MG63 (cell line): ENCODE results near the gene ST8SIA4. TPM values are rescaled to one million over a fixed set of nuclear protein-coding genes. Genes with fewer than 3 reads are reported as not detected.

Experiments used
- DNase-seq: peaks from one replicate; pipeline ENCODE4 v3.0.0-alpha.2; 2020
- H3K27me3 ChIP-seq: fragments of 250-450 bp; sonication (Bioruptor Pico); 2 replicates; pipeline ENCODE4 v1.5.1; 2020; ENCODE audit warnings: mild to moderate bottlenecking, moderate library complexity
- H3K36me3 ChIP-seq: fragments of 250-450 bp; sonication (Bioruptor Pico); 2 replicates; pipeline ENCODE4 v1.5.1; 2020; ENCODE audit warnings: mild to moderate bottlenecking, moderate library complexity
- H3K4me3 ChIP-seq: fragments of 250-450 bp; sonication (Bioruptor Pico); 2 replicates; pipeline ENCODE4 v1.5.1; 2020; ENCODE audit warnings: mild to moderate bottlenecking, moderate library complexity
- H3K9me3 ChIP-seq: fragments of 250-450 bp; sonication (Bioruptor Pico); 2 replicates; pipeline ENCODE4 v1.5.1; 2020; ENCODE audit warnings: mild to moderate bottlenecking, moderate library complexity
- total RNA-seq: library from RNA; depleted of rRNA; stranded (reverse); fragments of >200 nt; shearing (Covaris generic); gene quantifications from 2 replicates; pipeline ENCODE4 v1.2.3, GENCODE V29; 2014; ENCODE audit warnings: low replicate concordance

The ST8SIA4 gene
- total RNA-seq, 1 experiment from 2014 or later, result not detected

- Histone ChIP-seq H3K4me3 (no peak overlapping the region), H3K36me3 (no peaks in the 10 kb centered on the region), H3K9me3 (no peaks in the 10 kb centered on the region), H3K27me3 (no peaks in the 10 kb centered on the region)
- peak; percentile 76 for DNase-seq
These were observed 125.3 kb downstream of the ST8SIA4 start for GRCh38 chr5:100777680-100778300.

- Histone ChIP-seq H3K36me3 (no peaks in the 10 kb centered on the region), H3K9me3 (no peaks in the 10 kb centered on the region), H3K27me3 (no peaks in the 10 kb centered on the region), H3K4me3 (no peak overlapping the region)
- no peak for DNase-seq
These were observed 127.6 kb downstream of the ST8SIA4 start for GRCh38 chr5:100775533-100775855.

- Histone ChIP-seq H3K36me3 (no peaks in the 10 kb centered on the region), H3K27me3 (peaks cover 3% of the 10 kb centered on the region; the same call in 1 of the 2 replicates), H3K4me3 (no peak overlapping the region), H3K9me3 (no peaks in the 10 kb centered on the region)
- no peak for DNase-seq
These were observed 130.5 kb downstream of the ST8SIA4 start for GRCh38 chr5:100772548-100772947.

- Histone ChIP-seq H3K36me3 (no peaks in the 10 kb centered on the region), H3K9me3 (no peaks in the 10 kb centered on the region), H3K4me3 (no peak overlapping the region), H3K27me3 (peaks cover 3% of the 10 kb centered on the region; the same call in 1 of the 2 replicates)
- no peak for DNase-seq
These were observed 131.1 kb downstream of the ST8SIA4 start for GRCh38 chr5:100772006-100772405.

GRCh38 chr5:100771181-100771580 lies 131.9 kb downstream of the ST8SIA4 start:
- H3K36me3 ChIP-seq, result no peaks in the 10 kb centered on the region
- H3K27me3 ChIP-seq, result peaks cover 3% of the 10 kb centered on the region; the same call in 1 of the 2 replicates
- H3K4me3 ChIP-seq, result no peak overlapping the region
- no peak for DNase-seq
- no peaks in the 10 kb centered on the region for H3K9me3 ChIP-seq

- DNase-seq, result no peak
- H3K9me3 ChIP-seq, result no peaks in the 10 kb centered on the region
- H3K36me3 ChIP-seq, result no peaks in the 10 kb centered on the region
- H3K27me3 ChIP-seq, result peaks cover 6% of the 10 kb centered on the region
- no peak overlapping the region for H3K4me3 ChIP-seq
These were observed 134.9 kb downstream of the ST8SIA4 start for GRCh38 chr5:100768221-100768620.

GRCh38 chr5:100762995-100763394 lies 140.1 kb downstream of the ST8SIA4 start:
- H3K9me3 ChIP-seq, result no peaks in the 10 kb centered on the region
- DNase-seq, result no peak
- no peak overlapping the region for H3K4me3 ChIP-seq
- H3K36me3 ChIP-seq, result no peaks in the 10 kb centered on the region
- H3K27me3 ChIP-seq, result peaks cover 3% of the 10 kb centered on the region

GRCh38 chr5:100762108-100762507 lies 141.0 kb downstream of the ST8SIA4 start:
- DNase-seq, result no peak
- Histone ChIP-seq H3K27me3 (peaks cover 3% of the 10 kb centered on the region), H3K4me3 (no peak overlapping the region), H3K36me3 (no peaks in the 10 kb centered on the region), H3K9me3 (no peaks in the 10 kb centered on the region)

- DNase-seq, result no peak
- H3K27me3 ChIP-seq, result peaks cover 3% of the 10 kb centered on the region; the same call in 1 of the 2 replicates
- H3K36me3 ChIP-seq, result no peaks in the 10 kb centered on the region
- no peak overlapping the region for H3K4me3 ChIP-seq
- H3K9me3 ChIP-seq, result no peaks in the 10 kb centered on the region
These were observed 141.9 kb downstream of the ST8SIA4 start for GRCh38 chr5:100761192-100761591.

- Histone ChIP-seq H3K4me3 (no peak overlapping the region), H3K27me3 (0 out of 2 replicates have a peak, but pooled peaks cover 2% of the 10 kb centered on the region), H3K9me3 (no peaks in the 10 kb centered on the region), H3K36me3 (no peaks in the 10 kb centered on the region)
- DNase-seq, result no peak
These were observed 142.4 kb downstream of the ST8SIA4 start for GRCh38 chr5:100760688-100761087.

- H3K27me3 ChIP-seq, result no peaks in the 10 kb centered on the region
- no peaks in the 10 kb centered on the region for H3K36me3 ChIP-seq
- H3K9me3 ChIP-seq, result no peaks in the 10 kb centered on the region
- DNase-seq, result no peak
- H3K4me3 ChIP-seq, result no peak overlapping the region
These were observed 144.3 kb downstream of the ST8SIA4 start for GRCh38 chr5:100758780-100759179.

- H3K9me3 ChIP-seq, result no peaks in the 10 kb centered on the region
- DNase-seq, result no peak
- no peak overlapping the region for H3K4me3 ChIP-seq
- H3K27me3 ChIP-seq, result no peaks in the 10 kb centered on the region
- H3K36me3 ChIP-seq, result no peaks in the 10 kb centered on the region
These were observed 144.8 kb downstream of the ST8SIA4 start for GRCh38 chr5:100758306-100758705.

GRCh38 chr5:100757618-100758017 lies 145.5 kb downstream of the ST8SIA4 start:
- H3K9me3 ChIP-seq, result no peaks in the 10 kb centered on the region
- no peaks in the 10 kb centered on the region for H3K36me3 ChIP-seq
- H3K27me3 ChIP-seq, result no peaks in the 10 kb centered on the region
- no peak for DNase-seq
- H3K4me3 ChIP-seq, result no peak overlapping the region
